Panc1 (cell line): ENCODE results near the gene SEPTIN8. TPM values are rescaled to one million over a fixed set of nuclear protein-coding genes. Genes with fewer than 3 reads are reported as not detected.

Experiments
- ATAC-seq: fragments of 200-7000 bp; cut with Tn5 transposase; 2 replicates; pipeline ENCODE4 v1.9.1; 2020; ENCODE audit warnings: mild to moderate bottlenecking, moderate library complexity
- BruUV-seq: library from RNA; stranded (reverse); fragments of 400-500 nt; replicated peaks from 2 replicates; lab custom pipeline; 2021; lab: Mats Ljungman, UMichigan
- CTCF ChIA-PET: fragments of 300-600 bp; sonication (Branson Sonifier 250); formaldehyde crosslinking; loops from one replicate; lab custom pipeline; 2022; ENCODE audit warnings: antibody characterized with exemption; lab: Charles Lee
- POLR2A ChIA-PET: fragments of 300-600 bp; sonication (Branson Sonifier 250); formaldehyde crosslinking; loops from one replicate; lab custom pipeline; 2022; ENCODE audit warnings: antibody characterized with exemption; lab: Charles Lee
- DNase-seq: peaks from one replicate; pipeline ENCODE4 v3.0.0-alpha.2; 2010; ENCODE audit warnings: low read depth, low spot score
- H3K27ac ChIP-seq: 2 replicates; pipeline ENCODE4 v1.5.1; 2011; ENCODE audit warnings: mild to moderate bottlenecking, low read length, inconsistent platforms
- H3K27me3 ChIP-seq: fragments of 200-500 bp; sonication (Bioruptor generic); 2 replicates; pipeline ENCODE4 v1.6.0; 2014; ENCODE audit warnings: low read length, inconsistent platforms; ENCODE audit not compliant: control insufficient read depth, insufficient read depth
- H3K36me3 ChIP-seq: fragments of 200-500 bp; sonication (Bioruptor generic); 2 replicates; pipeline ENCODE4 v1.5.1; 2014; ENCODE audit warnings: inconsistent platforms, mild to moderate bottlenecking, low read length, moderate library complexity; ENCODE audit not compliant: control insufficient read depth, insufficient read depth
- H3K4me1 ChIP-seq: 2 replicates; pipeline ENCODE4 v1.5.1; 2011; ENCODE audit warnings: inconsistent platforms, mild to moderate bottlenecking, low read length, moderate library complexity; ENCODE audit not compliant: control insufficient read depth, insufficient read depth
- H3K4me3 ChIP-seq, 2 experiments: 2 replicates each; pipeline ENCODE4 v1.5.1; 2011 to 2012; ENCODE audit warnings: low read depth in 2 of 2, low read length in 2 of 2, mild to moderate bottlenecking in 2 of 2, inconsistent platforms in 1 of 2, moderate library complexity in 1 of 2
- H3K9me3 ChIP-seq: fragments of 200-500 bp; sonication (Bioruptor generic); 2 replicates; pipeline ENCODE4 v1.5.1; 2014; ENCODE audit warnings: low read depth, mild to moderate bottlenecking, inconsistent platforms, low read length, moderate library complexity; ENCODE audit not compliant: control insufficient read depth, insufficient read depth
- POLR2AphosphoS5 ChIP-seq: IDR thresholded peaks from 2 replicates; pipeline ENCODE4 v1.6.1; 2012; ENCODE audit warnings: mild to moderate bottlenecking, low read depth, low read length, moderate library complexity
- REST ChIP-seq, 2 experiments: IDR thresholded peaks; 2 replicates each; pipeline ENCODE4 v1.6.1; 2011 to 2012; ENCODE audit warnings: low read depth in 2 of 2, control low read depth in 1 of 2, low read length in 1 of 2, mild to moderate bottlenecking in 1 of 2, moderate library complexity in 1 of 2; ENCODE audit not compliant: insufficient read depth in 1 of 2
- SIN3A ChIP-seq: IDR thresholded peaks from 2 replicates; pipeline ENCODE4 v1.6.1; 2012; ENCODE audit warnings: low read depth, mild to moderate bottlenecking, low read length, moderate library complexity, borderline replicate concordance; ENCODE audit not compliant: insufficient read depth
- TCF7L2 ChIP-seq: IDR thresholded peaks from 2 replicates; pipeline ENCODE4 v1.6.1; 2011; ENCODE audit warnings: mild to moderate bottlenecking, low read depth, low read length, inconsistent platforms
- in situ Hi-C: cut with HindIII; loops from 2 replicates; pipeline ENCODE4 v1.10.0; 2016; ENCODE audit warnings: low sequenced_read_pairs, low pct_unique_long_range_greater_than_20kb
- intact Hi-C: fragments of 100-400 bp; cut with micrococcal nuclease; formaldehyde crosslinking; loops from one replicate; pipeline ENCODE4 v1.10.0; 2022; ENCODE audit not compliant: unreplicated experiment
- total RNA-seq: library from RNA; stranded (reverse); gene quantifications from one replicate; pipeline ENCODE4 v1.2.1, GENCODE V29; 2021; ENCODE audit not compliant: unreplicated experiment
- TF ChIP-seq, protein P1 (sequence below): fragments of 450-650 bp; IDR thresholded peaks from 2 replicates; pipeline ENCODE4 v1.5.1; 2017; ENCODE audit warnings: mild to moderate bottlenecking

The SEPTIN8 gene
- total RNA-seq, 1 experiment from 2014 or later = 22.8 TPM

DNA sequence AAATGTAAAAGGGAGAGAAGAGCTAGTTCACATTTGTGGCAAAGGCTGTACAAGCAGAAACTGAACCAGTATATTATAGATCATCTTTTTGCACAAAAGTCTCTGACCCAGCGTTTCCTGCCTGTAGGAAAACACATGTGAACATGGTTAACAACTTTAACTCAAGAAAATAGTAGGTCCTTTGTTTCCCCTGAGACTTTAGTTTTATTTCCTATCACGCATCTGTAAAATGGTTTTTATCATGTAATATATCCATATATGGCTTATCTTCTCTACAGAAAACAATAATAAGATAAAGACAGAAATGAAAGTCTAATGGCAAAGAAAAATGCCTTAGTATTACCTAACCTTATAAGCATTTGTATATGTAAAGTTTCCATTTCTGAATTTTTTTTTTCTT, 42.4 kb downstream of the SEPTIN8 start:
- CTCF ChIA-PET = no interaction called here
- Histone ChIP-seq H3K36me3 (no peaks in the 10 kb centered on the region), H3K27me3 (no peaks in the 10 kb centered on the region), H3K4me1 (peaks cover 15% of the 10 kb centered on the region), H3K27ac (no peak overlapping the region), H3K4me3 (no peak overlapping the region), H3K9me3 (no peaks in the 10 kb centered on the region)
- intact Hi-C loops = no loop called here
- ATAC-seq (no peak), DNase-seq (no peak)
- TF ChIP-seq POLR2AphosphoS5 (no peak), TCF7L2 (no peak), REST (IDR thresholded peaks at IDR 0.05; ENCODE audit: insufficient read depth in 1 of 2, low read depth in 2 of 2, low read length in 1 of 2) (no peak), SIN3A (no peak)
- TF ChIP-seq, protein P1, sequence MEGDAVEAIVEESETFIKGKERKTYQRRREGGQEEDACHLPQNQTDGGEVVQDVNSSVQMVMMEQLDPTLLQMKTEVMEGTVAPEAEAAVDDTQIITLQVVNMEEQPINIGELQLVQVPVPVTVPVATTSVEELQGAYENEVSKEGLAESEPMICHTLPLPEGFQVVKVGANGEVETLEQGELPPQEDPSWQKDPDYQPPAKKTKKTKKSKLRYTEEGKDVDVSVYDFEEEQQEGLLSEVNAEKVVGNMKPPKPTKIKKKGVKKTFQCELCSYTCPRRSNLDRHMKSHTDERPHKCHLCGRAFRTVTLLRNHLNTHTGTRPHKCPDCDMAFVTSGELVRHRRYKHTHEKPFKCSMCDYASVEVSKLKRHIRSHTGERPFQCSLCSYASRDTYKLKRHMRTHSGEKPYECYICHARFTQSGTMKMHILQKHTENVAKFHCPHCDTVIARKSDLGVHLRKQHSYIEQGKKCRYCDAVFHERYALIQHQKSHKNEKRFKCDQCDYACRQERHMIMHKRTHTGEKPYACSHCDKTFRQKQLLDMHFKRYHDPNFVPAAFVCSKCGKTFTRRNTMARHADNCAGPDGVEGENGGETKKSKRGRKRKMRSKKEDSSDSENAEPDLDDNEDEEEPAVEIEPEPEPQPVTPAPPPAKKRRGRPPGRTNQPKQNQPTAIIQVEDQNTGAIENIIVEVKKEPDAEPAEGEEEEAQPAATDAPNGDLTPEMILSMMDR = no peak
- in situ Hi-C loops = no loop called here
- no TSS peak for BruUV-seq
- POLR2A ChIA-PET = no interaction called here

- intact Hi-C loops = no loop called here
- in situ Hi-C loops = no loop called here
- Histone ChIP-seq H3K27me3 (no peaks in the 10 kb centered on the region), H3K9me3 (no peaks in the 10 kb centered on the region), H3K27ac (no peak overlapping the region), H3K4me3 (no peak overlapping the region), H3K36me3 (no peaks in the 10 kb centered on the region), H3K4me1 (peaks cover 15% of the 10 kb centered on the region)
- ChIA-PET POLR2A (no interaction called here), CTCF (no interaction called here)
- ATAC-seq = no peak
- no peak for DNase-seq
- BruUV-seq = no TSS peak
- TF ChIP-seq POLR2AphosphoS5 = no peak
- no peak for TF ChIP-seq TCF7L2
- TF ChIP-seq, protein P1 = no peak
- no peak for TF ChIP-seq SIN3A
These were observed 43.4 kb downstream of the SEPTIN8 start for GRCh38 chr5:132733499-132734148.
